Thyroid gland (tissue), 4 donors: ENCODE measurements around the gene DNMT3L. TPM values are rescaled to one million over a fixed set of nuclear protein-coding genes. Genes with fewer than 3 reads are reported as not detected.

Source experiments
- DNase-seq, 2 donors: peaks; one replicate each; pipeline ENCODE4 v3.0.0-alpha.2; 2019
- H3K27ac ChIP-seq, 3 donors: fragments of 200-600 bp; sonication (generic); 1 replicate in 2 of 3; 2 replicates in 1 of 3; pipeline ENCODE4 v1.5.1; 2016 to 2019; ENCODE audit warnings: mild to moderate bottlenecking in 1 of 3, moderate library complexity in 1 of 3
- H3K27me3 ChIP-seq: fragments of 200-600 bp; sonication (generic); one replicate; pipeline ENCODE4 v1.5.1; 2019
- H3K36me3 ChIP-seq, 2 donors: fragments of 200-600 bp; sonication (generic); one replicate each; pipeline ENCODE4 v1.5.1; 2016 to 2019
- H3K4me1 ChIP-seq, 2 donors: fragments of 200-600 bp; sonication (generic); one replicate each; pipeline ENCODE4 v1.5.1; 2017 to 2019
- H3K4me3 ChIP-seq, 3 donors: fragments of 200-600 bp; sonication (generic); replicated peaks in 1 of 3; 1 replicate in 2 of 3; 2 replicates in 1 of 3; pipeline ENCODE4 v1.5.1; 2016; ENCODE audit warnings: mild to moderate bottlenecking in 1 of 3
- H3K9me3 ChIP-seq: fragments of 200-600 bp; sonication (generic); one replicate; pipeline ENCODE4 v1.5.1; 2017
- CTCF ChIP-seq, 6 experiments: fragments of 200-600 bp in 3 of 6; fragments of 450-650 bp in 3 of 6; sonication (generic) in 3 of 6; IDR thresholded peaks; one replicate each; pipeline ENCODE4 v1.5.1; 2016 to 2019; ENCODE audit warnings: antibody characterized with exemption in 6 of 6, mild to moderate bottlenecking in 2 of 6, inconsistent platforms in 1 of 6, moderate library complexity in 1 of 6
- POLR2A ChIP-seq, 2 donors: fragments of 450-650 bp; IDR thresholded peaks; one replicate each; pipeline ENCODE4 v1.6.1; 2017; ENCODE audit warnings: antibody characterized with exemption in 2 of 2, mild to moderate bottlenecking in 2 of 2, moderate library complexity in 1 of 2
- WGBS, 2 donors: methylation state at CpG; one replicate each; pipeline ENCODE4 v1.1.5; 2017; 5-methylcytosine and 5-hydroxymethylcytosine counted together
- intact Hi-C: fragments of 100-400 bp; cut with DNase I; formaldehyde crosslinking; loops from one replicate; pipeline ENCODE4 v1.15.1; 2023
- total RNA-seq, 4 donors: library from RNA; depleted of rRNA; stranded (reverse); fragments of >200 nt; gene quantifications; one replicate each; pipeline ENCODE4 v1.2.3, GENCODE V29; 2016

DNMT3L gene
- total RNA-seq, 4 donors from 2014 or later = not detected

- intact Hi-C loops = no loop called here
- no peak overlapping the region for H3K27ac ChIP-seq
- WGBS, 2 donors = 59 to 64% methylated on average over 10 to 21 of the region's 25 CpGs
- no peaks in the 10 kb centered on the region for H3K9me3 ChIP-seq
- H3K36me3 ChIP-seq = no peaks in the 10 kb centered on the region
- TF ChIP-seq POLR2A (IDR thresholded peaks at IDR 0.05) = no peak
- no peak for TF ChIP-seq CTCF (IDR thresholded peaks at IDR 0.05)
- no peak for DNase-seq
- H3K4me3 ChIP-seq = no peak overlapping the region
- no peaks in the 10 kb centered on the region for H3K27me3 ChIP-seq
- H3K4me1 ChIP-seq = peaks cover 0 to 10% of the 10 kb centered on the region in 2 donors
Measured at GRCh38 chr21:44291936-44292811, 30.5 kb upstream of the DNMT3L start.

DNA sequence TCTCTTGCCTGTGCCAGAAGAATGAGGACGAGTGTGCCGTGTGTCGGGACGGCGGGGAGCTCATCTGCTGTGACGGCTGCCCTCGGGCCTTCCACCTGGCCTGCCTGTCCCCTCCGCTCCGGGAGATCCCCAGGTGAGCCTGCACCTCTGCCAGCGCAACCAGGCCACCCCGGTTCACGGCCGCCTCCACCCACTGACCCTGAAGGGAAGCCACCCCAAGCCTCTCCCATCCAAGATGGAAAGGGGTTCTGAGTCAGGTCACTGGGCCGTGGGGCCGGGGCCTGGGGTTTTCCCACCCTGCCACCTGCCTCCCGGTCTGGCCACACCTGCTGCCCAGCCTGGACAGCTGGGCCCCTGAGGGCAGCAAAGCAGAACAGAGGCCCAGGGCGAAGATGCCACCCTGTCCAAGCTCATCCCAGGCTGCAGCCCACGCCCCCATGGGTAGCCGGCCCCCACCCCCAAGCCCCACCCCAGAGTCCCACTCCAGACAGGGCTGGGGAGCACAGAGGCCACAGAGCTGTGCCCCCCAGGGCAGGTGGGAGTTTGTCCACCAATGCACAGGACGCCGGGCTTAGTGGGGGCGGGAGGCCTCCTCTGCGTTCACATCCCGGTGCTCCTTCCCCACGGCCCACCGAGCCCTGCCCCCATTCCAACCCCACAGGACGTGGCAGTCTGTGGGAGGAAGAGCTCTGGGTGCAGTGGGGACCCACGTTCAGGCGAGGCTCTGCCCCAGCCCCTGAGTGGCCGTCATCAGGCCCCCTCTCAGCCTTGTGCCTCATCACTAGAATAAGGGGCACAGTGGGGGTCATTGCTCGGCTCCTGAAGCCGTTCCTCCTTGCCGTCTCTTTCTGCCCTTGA lies 29.6 kb upstream of the DNMT3L start:
- TF ChIP-seq CTCF (IDR thresholded peaks at IDR 0.05) = no peak
- TF ChIP-seq POLR2A (IDR thresholded peaks at IDR 0.05) = no peak
- no peaks in the 10 kb centered on the region for H3K9me3 ChIP-seq
- peaks cover 0 to 10% of the 10 kb centered on the region in 2 donors for H3K4me1 ChIP-seq
- intact Hi-C loops = no loop called here
- WGBS, 2 donors = 83 to 91% methylated on average over 6 to 20 of the region's 33 CpGs
- no peaks in the 10 kb centered on the region for H3K36me3 ChIP-seq
- H3K27me3 ChIP-seq = no peaks in the 10 kb centered on the region
- no peak for DNase-seq
- H3K27ac ChIP-seq = no peak overlapping the region
- H3K4me3 ChIP-seq = no peak overlapping the region

- no peak for TF ChIP-seq CTCF (IDR thresholded peaks at IDR 0.05)
- TF ChIP-seq POLR2A (IDR thresholded peaks at IDR 0.05) = no peak
- Histone ChIP-seq H3K4me3 (no peak overlapping the region), H3K9me3 (no peaks in the 10 kb centered on the region), H3K4me1 (peaks cover 0 to 15% of the 10 kb centered on the region in 2 donors), H3K27me3 (no peaks in the 10 kb centered on the region), H3K27ac (no peak overlapping the region), H3K36me3 (no peaks in the 10 kb centered on the region)
- 83 to 87% methylated on average over 7 to 15 of the region's 16 CpGs for WGBS, 2 donors
- intact Hi-C loops = no loop called here
- no peak for DNase-seq
Measured at GRCh38 chr21:44290327-44291077, 28.8 kb upstream of the DNMT3L start.

DNA sequence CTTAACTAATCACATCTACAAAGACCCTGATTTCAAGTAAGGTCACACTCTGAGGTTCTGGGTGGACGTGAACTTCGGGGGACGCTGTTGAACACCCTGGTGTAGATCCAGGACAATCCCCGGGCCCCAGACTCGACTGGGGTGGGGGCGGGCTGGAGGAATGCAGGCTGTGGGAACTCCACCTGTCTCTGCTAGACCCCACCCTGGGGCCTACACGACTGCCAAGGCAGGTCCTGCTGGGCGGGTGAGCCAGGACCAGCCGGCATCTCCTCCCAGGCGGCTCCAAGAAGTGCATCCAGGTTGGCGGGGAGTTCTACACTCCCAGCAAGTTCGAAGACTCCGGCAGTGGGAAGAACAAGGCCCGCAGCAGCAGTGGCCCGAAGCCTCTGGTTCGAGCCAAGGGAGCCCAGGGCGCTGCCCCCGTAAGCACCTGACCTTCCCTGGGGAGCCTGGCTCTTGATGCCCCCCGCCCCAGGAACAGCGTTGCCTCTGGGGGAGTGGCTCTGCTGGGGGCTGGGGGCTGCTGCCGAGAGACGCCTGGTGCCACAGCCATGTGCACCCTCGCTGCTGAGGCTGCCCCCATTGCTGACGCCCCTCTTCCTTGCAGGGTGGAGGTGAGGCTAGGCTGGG lies 27.8 kb upstream of the DNMT3L start:
- Histone ChIP-seq H3K27ac (no peak overlapping the region), H3K27me3 (no peaks in the 10 kb centered on the region), H3K9me3 (no peaks in the 10 kb centered on the region), H3K4me1 (peaks cover 0 to 10% of the 10 kb centered on the region in 2 donors), H3K4me3 (no peak overlapping the region), H3K36me3 (no peaks in the 10 kb centered on the region)
- DNase-seq = no peak
- intact Hi-C loops = no loop called here
- WGBS, 2 donors = 83 to 85% methylated on average over 10 to 19 of the region's 24 CpGs
- TF ChIP-seq POLR2A (IDR thresholded peaks at IDR 0.05) (no peak), CTCF (IDR thresholded peaks at IDR 0.05) (no peak)
